Measurements from ENCODE around the gene LYRM1. TPM values are rescaled to one million over a fixed set of nuclear protein-coding genes. Genes with fewer than 3 reads are reported as not detected.

The LYRM1 gene
- total and polyA plus RNA-seq, 10 of the 15 experiments (the other 5 are each of a cell fraction or from before 2014, with no cell fraction given): 18.4 to 54.4 (median 38.0) TPM

DNA sequence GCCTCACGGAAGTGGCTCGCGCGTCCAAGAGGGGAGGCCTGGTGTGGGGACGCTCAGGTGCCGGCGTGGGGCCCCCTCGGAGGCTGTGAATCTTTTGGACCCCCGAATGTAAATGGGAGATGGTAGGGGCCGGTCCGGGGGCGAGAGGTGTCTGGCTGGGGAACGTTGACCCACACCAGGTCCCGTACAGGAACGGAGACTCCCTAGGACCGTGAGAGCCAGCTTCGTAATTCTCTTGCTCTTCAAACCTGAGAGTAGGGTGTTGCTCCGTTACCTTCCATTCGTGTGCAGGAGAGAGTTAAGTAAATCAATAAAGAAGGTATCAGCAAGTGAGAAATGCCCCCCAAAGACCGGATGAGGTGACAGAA, 481 bp downstream of the LYRM1 start:
- H3K27me3 ChIP-seq (replicated peaks in 1 of 2; ENCODE audit: control insufficient read depth in 2 of 2, insufficient read depth in 2 of 2, low read length in 1 of 2): no peaks in the 10 kb centered on the region
- peak overlapping the region; percentile 96 for H3K27ac ChIP-seq (ENCODE audit: control insufficient read depth, insufficient read depth)
- H3K4me2 ChIP-seq (ENCODE audit: control insufficient read depth, insufficient read depth): peak overlapping the region; percentile 79
- FAIRE-seq (no peak), DNase-seq (ENCODE audit: low read depth, low spot score) (no peak), ATAC-seq (peak; percentile 12; the same call in 1 of the 3 replicates)
- intact Hi-C loops (cut with micrococcal nuclease; ENCODE audit: unreplicated experiment): loop anchor here (2.0 kb wide), 2 partner anchors 26 to 94 kb away; partner anchors contain the start of genes ERI2 and REXO5
- in situ Hi-C loops (cut with MboI): no loop called here
- TF ChIP-seq SIN3A (IDR thresholded peaks at IDR 0.05; ENCODE audit: low read depth, low read length) (peak; percentile 7; the same call in 1 of the 2 replicates), GATAD2B (conservative IDR thresholded peaks at IDR 0.05; ENCODE audit: low read depth) (0 out of 2 replicates have a peak, but pooled peaks have one; percentile 47), TAF1 (IDR thresholded peaks at IDR 0.05; ENCODE audit: borderline replicate concordance, low read depth, low read length) (no peak), PML (IDR thresholded peaks at IDR 0.05; ENCODE audit: low read length) (peak; percentile 57; the same call in 1 of the 2 replicates), TCF12 (IDR thresholded peaks at IDR 0.05; ENCODE audit: low read depth, low read length) (0 out of 2 replicates have a peak, but pooled peaks have one; percentile 7), KAT2A (conservative IDR thresholded peaks at IDR 0.05; ENCODE audit: control insufficient read depth, low read depth, low read length) (no peak), NR2F1 (conservative IDR thresholded peaks at IDR 0.05) (0 out of 2 replicates have a peak, but pooled peaks have one; percentile 4), POU2F2 (IDR thresholded peaks at IDR 0.05; ENCODE audit: borderline replicate concordance, low read depth, low read length) (0 out of 3 replicates have a peak, but pooled peaks have one; percentile 7), DPF2 (IDR thresholded peaks at IDR 0.05) (0 out of 2 replicates have a peak, but pooled peaks have one; percentile 42), SMAD1 (IDR thresholded peaks at IDR 0.05; ENCODE audit: low read depth, partially characterized antibody) (peak; percentile 34), POLR2AphosphoS5 (IDR thresholded peaks at IDR 0.05; ENCODE audit: low read length) (peak; percentile 12; the same call in 1 of the 2 replicates), EED (IDR thresholded peaks at IDR 0.05; ENCODE audit: low read depth) (no peak), MEF2B (IDR thresholded peaks at IDR 0.05; ENCODE audit: partially characterized antibody, poor library complexity, severe bottlenecking) (no peak), POLR2A (IDR thresholded peaks at IDR 0.05; ENCODE audit: low read depth, low read length) (peak; percentile 72)
- TF ChIP-seq, protein P1, sequence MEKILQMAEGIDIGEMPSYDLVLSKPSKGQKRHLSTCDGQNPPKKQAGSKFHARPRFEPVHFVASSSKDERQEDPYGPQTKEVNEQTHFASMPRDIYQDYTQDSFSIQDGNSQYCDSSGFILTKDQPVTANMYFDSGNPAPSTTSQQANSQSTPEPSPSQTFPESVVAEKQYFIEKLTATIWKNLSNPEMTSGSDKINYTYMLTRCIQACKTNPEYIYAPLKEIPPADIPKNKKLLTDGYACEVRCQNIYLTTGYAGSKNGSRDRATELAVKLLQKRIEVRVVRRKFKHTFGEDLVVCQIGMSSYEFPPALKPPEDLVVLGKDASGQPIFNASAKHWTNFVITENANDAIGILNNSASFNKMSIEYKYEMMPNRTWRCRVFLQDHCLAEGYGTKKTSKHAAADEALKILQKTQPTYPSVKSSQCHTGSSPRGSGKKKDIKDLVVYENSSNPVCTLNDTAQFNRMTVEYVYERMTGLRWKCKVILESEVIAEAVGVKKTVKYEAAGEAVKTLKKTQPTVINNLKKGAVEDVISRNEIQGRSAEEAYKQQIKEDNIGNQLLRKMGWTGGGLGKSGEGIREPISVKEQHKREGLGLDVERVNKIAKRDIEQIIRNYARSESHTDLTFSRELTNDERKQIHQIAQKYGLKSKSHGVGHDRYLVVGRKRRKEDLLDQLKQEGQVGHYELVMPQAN (conservative IDR thresholded peaks at IDR 0.05): 0 out of 2 replicates have a peak, but pooled peaks have one; percentile 6
- TF ChIP-seq, protein P2, sequence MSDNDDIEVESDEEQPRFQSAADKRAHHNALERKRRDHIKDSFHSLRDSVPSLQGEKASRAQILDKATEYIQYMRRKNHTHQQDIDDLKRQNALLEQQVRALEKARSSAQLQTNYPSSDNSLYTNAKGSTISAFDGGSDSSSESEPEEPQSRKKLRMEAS (IDR thresholded peaks at IDR 0.05; ENCODE audit: low read depth, low read length): no peak; the same call in 1 of the 2 replicates
- TF ChIP-seq, protein P3, sequence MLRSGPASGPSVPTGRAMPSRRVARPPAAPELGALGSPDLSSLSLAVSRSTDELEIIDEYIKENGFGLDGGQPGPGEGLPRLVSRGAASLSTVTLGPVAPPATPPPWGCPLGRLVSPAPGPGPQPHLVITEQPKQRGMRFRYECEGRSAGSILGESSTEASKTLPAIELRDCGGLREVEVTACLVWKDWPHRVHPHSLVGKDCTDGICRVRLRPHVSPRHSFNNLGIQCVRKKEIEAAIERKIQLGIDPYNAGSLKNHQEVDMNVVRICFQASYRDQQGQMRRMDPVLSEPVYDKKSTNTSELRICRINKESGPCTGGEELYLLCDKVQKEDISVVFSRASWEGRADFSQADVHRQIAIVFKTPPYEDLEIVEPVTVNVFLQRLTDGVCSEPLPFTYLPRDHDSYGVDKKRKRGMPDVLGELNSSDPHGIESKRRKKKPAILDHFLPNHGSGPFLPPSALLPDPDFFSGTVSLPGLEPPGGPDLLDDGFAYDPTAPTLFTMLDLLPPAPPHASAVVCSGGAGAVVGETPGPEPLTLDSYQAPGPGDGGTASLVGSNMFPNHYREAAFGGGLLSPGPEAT (IDR thresholded peaks at IDR 0.05; ENCODE audit: low read depth): no peak
- H3K9me3 ChIP-seq (replicated peaks; ENCODE audit: control insufficient read depth, insufficient read depth, low read length): no peaks in the 10 kb centered on the region
- RAD21 ChIA-PET (ENCODE audit: unreplicated experiment): interaction anchor here (3.8 kb wide), 2 partner anchors 26 to 35 kb away, joined by 27 to 31 read pairs; no protein-coding TSS in a partner anchor
- peak overlapping the region; percentile 45 for H2AFZ ChIP-seq (ENCODE audit: control insufficient read depth, low read depth, low read length)
- SMC1A ChIA-PET (ENCODE audit: uncharacterized antibody, unreplicated experiment): interaction anchor here (0.9 to 5.6 kb wide), 5 partner anchors 17 to 47 kb away, joined by 3 to 42 read pairs (median 10); no protein-coding TSS in a partner anchor
- H3K36me3 ChIP-seq (ENCODE audit: control insufficient read depth in 2 of 2, insufficient read depth in 2 of 2, low read length in 1 of 2): no peaks in the 10 kb centered on the region; a peak in 1 of 4 replicates
- BruUV-seq (replicated peaks): no TSS peak
- H3K9ac ChIP-seq (ENCODE audit: control insufficient read depth, insufficient read depth, low read length): peak overlapping the region; percentile 89
- H4K20me1 ChIP-seq (ENCODE audit: control insufficient read depth, insufficient read depth): no peaks in the 10 kb centered on the region
- peak overlapping the region; percentile 82 for H3K4me3 ChIP-seq
- H3K79me2 ChIP-seq (ENCODE audit: control insufficient read depth, insufficient read depth, low read length): peaks cover 25% of the 10 kb centered on the region
- WGBS (ENCODE audit: insufficient coverage, insufficient replicate concordance, low lambda C conversion rate, missing lambda C conversion rate): 2% methylated on average over 20 of the region's 20 CpGs
- peaks cover 22% of the 10 kb centered on the region for H3K4me1 ChIP-seq (ENCODE audit: control insufficient read depth, insufficient read depth, low read length)
- POLR2A ChIA-PET: interaction anchor here (0.8 to 4.3 kb wide), 5 partner anchors 22 to 35 kb away, joined by 3 to 27 read pairs (median 9); no protein-coding TSS in a partner anchor
- CTCF ChIA-PET: interaction anchor here (1.0 to 5.6 kb wide), 3 partner anchors 26 to 97 kb away, joined by 4 to 36 read pairs (median 6); no protein-coding TSS in a partner anchor

Measured in GM12878 (cell line).